Ishikawa (cell line): ENCODE data around the gene SUGT1.

Experiments
- CEBPB ChIP-seq: IDR thresholded peaks from 2 replicates; pipeline ENCODE4 v1.6.1; 2012
- CREB1 ChIP-seq: IDR thresholded peaks from 2 replicates; pipeline ENCODE4 v1.6.1; 2012; ENCODE audit warnings: low read depth
- EGR1 ChIP-seq: IDR thresholded peaks from 2 replicates; pipeline ENCODE4 v1.6.1; 2012
- EP300 ChIP-seq: IDR thresholded peaks from 2 replicates; pipeline ENCODE4 v1.6.1; 2012; ENCODE audit warnings: borderline replicate concordance
- FOXM1 ChIP-seq: IDR thresholded peaks from 2 replicates; pipeline ENCODE4 v1.6.1; 2012; ENCODE audit warnings: low read depth, borderline replicate concordance
- MAX ChIP-seq: IDR thresholded peaks from 2 replicates; pipeline ENCODE4 v1.6.1; 2012
- NFIC ChIP-seq: IDR thresholded peaks from 2 replicates; pipeline ENCODE4 v1.6.1; 2012
- RAD21 ChIP-seq: IDR thresholded peaks from 2 replicates; pipeline ENCODE4 v1.6.1; 2012; ENCODE audit warnings: low read depth
- REST ChIP-seq: IDR thresholded peaks from 2 replicates; pipeline ENCODE4 v1.6.1; 2012; ENCODE audit warnings: low read depth, mild to moderate bottlenecking
- TAF1 ChIP-seq: IDR thresholded peaks from 2 replicates; pipeline ENCODE4 v1.6.1; 2012; ENCODE audit warnings: low read depth, mild to moderate bottlenecking
- TCF12 ChIP-seq: IDR thresholded peaks from 2 replicates; pipeline ENCODE4 v1.6.1; 2012; ENCODE audit warnings: low read depth
- TEAD4 ChIP-seq: IDR thresholded peaks from 2 replicates; pipeline ENCODE4 v1.6.1; 2012
- USF1 ChIP-seq: IDR thresholded peaks from 2 replicates; pipeline ENCODE4 v1.6.1; 2012
- YY1 ChIP-seq: IDR thresholded peaks from 2 replicates; pipeline ENCODE4 v1.6.1; 2012; ENCODE audit warnings: low read depth
- ZBTB7A ChIP-seq: IDR thresholded peaks from 2 replicates; pipeline ENCODE4 v1.6.1; 2012; ENCODE audit warnings: low read depth

The SUGT1 gene

GRCh38 chr13:52723181-52723580 lies 70.5 kb downstream of the SUGT1 start:
- TF ChIP-seq EGR1: no peak
- no peak for TF ChIP-seq EP300
- TF ChIP-seq USF1: no peak
- TF ChIP-seq CREB1: no peak

- TF ChIP-seq TCF12: no peak
- no peak for TF ChIP-seq ZBTB7A
- no peak for TF ChIP-seq TAF1
- no peak for TF ChIP-seq RAD21
- no peak for TF ChIP-seq TEAD4
- TF ChIP-seq USF1: no peak
- no peak for TF ChIP-seq NFIC
- TF ChIP-seq FOXM1: no peak
- no peak for TF ChIP-seq EP300
- no peak for TF ChIP-seq MAX
- no peak for TF ChIP-seq CREB1
- TF ChIP-seq EGR1: no peak
- no peak for TF ChIP-seq CEBPB
- no peak for TF ChIP-seq REST
- TF ChIP-seq YY1: no peak
Measured at GRCh38 chr13:52725302-52725701, 72.7 kb downstream of the SUGT1 start.

- TF ChIP-seq MAX (no peak), USF1 (no peak), EP300 (no peak), TEAD4 (no peak), EGR1 (no peak), CREB1 (no peak), RAD21 (no peak), TCF12 (no peak), YY1 (no peak), TAF1 (no peak), NFIC (no peak), ZBTB7A (no peak), FOXM1 (no peak), CEBPB (no peak), REST (no peak)
Measured at GRCh38 chr13:52726258-52726657, 73.6 kb downstream of the SUGT1 start.

- TF ChIP-seq EP300: no peak
- TF ChIP-seq MAX: no peak
Measured at GRCh38 chr13:52734075-52734623, 81.5 kb downstream of the SUGT1 start.

- no peak for TF ChIP-seq MAX
- no peak for TF ChIP-seq TCF12
- no peak for TF ChIP-seq YY1
- no peak for TF ChIP-seq EP300
- TF ChIP-seq NFIC: no peak
- no peak for TF ChIP-seq TEAD4
- TF ChIP-seq FOXM1: no peak
- no peak for TF ChIP-seq CREB1
- TF ChIP-seq USF1: no peak
- TF ChIP-seq REST: no peak
- TF ChIP-seq CEBPB: no peak
- TF ChIP-seq RAD21: no peak
- no peak for TF ChIP-seq EGR1
- TF ChIP-seq ZBTB7A: no peak
- no peak for TF ChIP-seq TAF1
Measured at GRCh38 chr13:52736891-52737290, 84.3 kb downstream of the SUGT1 start.
